ENCODE data around the gene PAXX. TPM values are rescaled to one million over a fixed set of nuclear protein-coding genes. Genes with fewer than 3 reads are reported as not detected.

PAXX gene
- total RNA-seq, 1 donor from 2014 or later, result 50.7 TPM

GRCh38 chr9:136977223-136977622 lies 15.0 kb upstream of the PAXX start, which contains the start of gene PTGDS:
Gene PTGDS, plus strand, starts transcription at chr9:136977504. Its CDS starts 75 bp downstream, at chr9:136977579.
- Mint-ChIP-seq H3K27ac (ENCODE audit: unreplicated experiment) (no peak within 1 kb of the TSS), H3K27me3 (ENCODE audit: unreplicated experiment) (no peaks in the 10 kb centered on the region), H3K4me1 (ENCODE audit: low read depth, unreplicated experiment) (no peaks in the 10 kb centered on the region), H3K4me3 (ENCODE audit: unreplicated experiment) (no peak within 1 kb of the TSS), H3K36me3 (ENCODE audit: unreplicated experiment) (no peaks in the 10 kb centered on the region), H3K9me3 (ENCODE audit: unreplicated experiment) (peaks cover 4% of the 10 kb centered on the region)
- no peak for DNase-seq
- TF ChIP-seq CTCF (IDR thresholded peaks at IDR 0.05; ENCODE audit: partially characterized antibody, unreplicated experiment), result no peak

GRCh38 chr9:136977649-136978072 lies 14.6 kb upstream of the PAXX start:
- Mint-ChIP-seq H3K4me3 (ENCODE audit: unreplicated experiment) (no peak overlapping the region), H3K27ac (ENCODE audit: unreplicated experiment) (no peak overlapping the region), H3K9me3 (ENCODE audit: unreplicated experiment) (peaks cover 4% of the 10 kb centered on the region), H3K27me3 (ENCODE audit: unreplicated experiment) (no peaks in the 10 kb centered on the region), H3K4me1 (ENCODE audit: low read depth, unreplicated experiment) (no peaks in the 10 kb centered on the region), H3K36me3 (ENCODE audit: unreplicated experiment) (no peaks in the 10 kb centered on the region)
- no peak for TF ChIP-seq CTCF (IDR thresholded peaks at IDR 0.05; ENCODE audit: partially characterized antibody, unreplicated experiment)
- no peak for DNase-seq

GRCh38 chr9:136978073-136978864 lies 14.0 kb upstream of the PAXX start:
- H3K27me3 Mint-ChIP-seq (ENCODE audit: unreplicated experiment), result no peaks in the 10 kb centered on the region
- H3K9me3 Mint-ChIP-seq (ENCODE audit: unreplicated experiment), result peaks cover 4% of the 10 kb centered on the region
- no peaks in the 10 kb centered on the region for H3K36me3 Mint-ChIP-seq (ENCODE audit: unreplicated experiment)
- H3K4me1 Mint-ChIP-seq (ENCODE audit: low read depth, unreplicated experiment), result no peaks in the 10 kb centered on the region
- no peak overlapping the region for H3K4me3 Mint-ChIP-seq (ENCODE audit: unreplicated experiment)
- peak; percentile 84 for DNase-seq
- no peak overlapping the region for H3K27ac Mint-ChIP-seq (ENCODE audit: unreplicated experiment)
- no peak for TF ChIP-seq CTCF (IDR thresholded peaks at IDR 0.05; ENCODE audit: partially characterized antibody, unreplicated experiment)

GRCh38 chr9:136978865-136979544 lies 13.2 kb upstream of the PAXX start:
- H3K27me3 Mint-ChIP-seq (ENCODE audit: unreplicated experiment), result peaks cover 4% of the 10 kb centered on the region
- no peak for TF ChIP-seq CTCF (IDR thresholded peaks at IDR 0.05; ENCODE audit: partially characterized antibody, unreplicated experiment)
- H3K4me3 Mint-ChIP-seq (ENCODE audit: unreplicated experiment), result no peak overlapping the region
- no peak for DNase-seq
- peaks cover 7% of the 10 kb centered on the region for H3K9me3 Mint-ChIP-seq (ENCODE audit: unreplicated experiment)
- no peaks in the 10 kb centered on the region for H3K36me3 Mint-ChIP-seq (ENCODE audit: unreplicated experiment)
- no peak overlapping the region for H3K27ac Mint-ChIP-seq (ENCODE audit: unreplicated experiment)
- peaks cover 3% of the 10 kb centered on the region for H3K4me1 Mint-ChIP-seq (ENCODE audit: low read depth, unreplicated experiment)
